HEK293 (cell line): Measurements from ENCODE around the gene HLF.

Experiments used
- CTCF ChIA-PET: fragments of 350-600 bp; formaldehyde crosslinking; extraction: SDS; loops from one replicate; lab custom pipeline; 2021; ENCODE audit warnings: antibody characterized with exemption; lab: Yijun Ruan, JAX
- POLR2A ChIA-PET: fragments of 300-600 bp; formaldehyde crosslinking; extraction: SDS; loops from one replicate; lab custom pipeline; 2020; ENCODE audit warnings: antibody characterized with exemption, inconsistent platforms; lab: Yijun Ruan, JAX
- H3K27ac ChIP-seq: fragments of 200-500 bp; sonication (Bioruptor generic); 2 replicates; pipeline ENCODE4 v1.5.1; 2014; ENCODE audit warnings: low read depth, low read length, control low read depth, inconsistent platforms; ENCODE audit errors: extremely low read depth
- H3K36me3 ChIP-seq, 2 experiments: fragments of 200-500 bp in 1 of 2; sonication (Bioruptor generic) in 1 of 2; 1 replicate in 1 of 2; 2 replicates in 1 of 2; pipeline ENCODE4 v1.5.1; 2014 to 2017; ENCODE audit warnings: inconsistent platforms in 2 of 2, low read length in 2 of 2; ENCODE audit not compliant: control insufficient read depth in 2 of 2, insufficient read depth in 1 of 2
- H3K4me1 ChIP-seq: fragments of 200-500 bp; sonication (Bioruptor generic); 2 replicates; pipeline ENCODE4 v1.5.1; 2014; ENCODE audit warnings: mild to moderate bottlenecking, low read length, inconsistent platforms; ENCODE audit not compliant: control insufficient read depth, insufficient read depth
- H3K4me3 ChIP-seq: 2 replicates; pipeline ENCODE4 v1.5.1; 2011; ENCODE audit warnings: low read depth, mild to moderate bottlenecking, control low read depth, low read length, moderate library complexity
- H3K9me3 ChIP-seq: fragments of 200-500 bp; sonication (Bioruptor generic); 2 replicates; pipeline ENCODE4 v1.5.1; 2014; ENCODE audit warnings: low read depth, low read length, inconsistent platforms; ENCODE audit not compliant: control insufficient read depth, insufficient read depth
- ATF2 ChIP-seq: fragments of 450-650 bp; formaldehyde crosslinking; IDR thresholded peaks from 2 replicates; pipeline ENCODE4 v1.5.1; 2016; ENCODE audit warnings: missing biosample characterization, missing genetic modification characterization, low read depth
- BCL6B ChIP-seq: fragments of 450-650 bp; formaldehyde crosslinking; IDR thresholded peaks from 2 replicates; pipeline ENCODE4 v1.5.1; 2017; ENCODE audit warnings: missing biosample characterization, missing genetic modification characterization
- PRDM4 ChIP-seq: fragments of 450-650 bp; formaldehyde crosslinking; IDR thresholded peaks from 2 replicates; pipeline ENCODE4 v1.5.1; 2017; ENCODE audit warnings: missing biosample characterization, missing genetic modification characterization
- SETDB1 ChIP-seq: IDR thresholded peaks from one replicate; pipeline ENCODE4 v1.6.1; 2017; ENCODE audit warnings: mild to moderate bottlenecking, low read length, moderate library complexity, mixed read lengths; ENCODE audit not compliant: insufficient read length
- TCF7L2 ChIP-seq: IDR thresholded peaks from 2 replicates; pipeline ENCODE4 v1.6.1; 2011; ENCODE audit warnings: low read depth, mild to moderate bottlenecking, inconsistent platforms, low read length, moderate library complexity, borderline replicate concordance
- ZNF133 ChIP-seq: fragments of 450-650 bp; formaldehyde crosslinking; IDR thresholded peaks from 2 replicates; pipeline ENCODE4 v1.5.1; 2016; ENCODE audit warnings: missing biosample characterization, missing genetic modification characterization
- ZNF146 ChIP-seq: fragments of 450-650 bp; formaldehyde crosslinking; IDR thresholded peaks from 2 replicates; pipeline ENCODE4 v1.5.1; 2016; ENCODE audit warnings: missing biosample characterization, missing genetic modification characterization
- ZNF239 ChIP-seq: fragments of 450-650 bp; formaldehyde crosslinking; IDR thresholded peaks from 2 replicates; pipeline ENCODE4 v1.5.1; 2016; ENCODE audit warnings: missing biosample characterization, missing genetic modification characterization
- ZNF24 ChIP-seq: fragments of 450-650 bp; formaldehyde crosslinking; IDR thresholded peaks from 2 replicates; pipeline ENCODE4 v1.5.1; 2016; ENCODE audit warnings: missing biosample characterization, missing genetic modification characterization
- ZNF274 ChIP-seq, 2 experiments: fragments of 200-500 bp in 1 of 2; fragments of 450-650 bp in 1 of 2; sonication (Bioruptor generic) in 1 of 2; formaldehyde crosslinking in 1 of 2; IDR thresholded peaks; 2 replicates each; pipeline versions ENCODE4 v1.5.1 to v1.6.1; 2014 to 2016; ENCODE audit warnings: borderline replicate concordance in 1 of 2, inconsistent platforms in 1 of 2, low read length in 1 of 2, missing biosample characterization in 1 of 2, missing genetic modification characterization in 1 of 2
- ZNF311 ChIP-seq: fragments of 450-650 bp; formaldehyde crosslinking; IDR thresholded peaks from 2 replicates; pipeline ENCODE4 v1.5.1; 2017; ENCODE audit warnings: missing biosample characterization, missing genetic modification characterization, borderline replicate concordance
- ZNF341 ChIP-seq: fragments of 450-650 bp; formaldehyde crosslinking; IDR thresholded peaks from 2 replicates; pipeline ENCODE4; 2016; ENCODE audit warnings: low read depth, missing biosample characterization, missing genetic modification characterization
- ZNF394 ChIP-seq: fragments of 450-650 bp; formaldehyde crosslinking; IDR thresholded peaks from 2 replicates; pipeline ENCODE4 v1.5.1; 2016; ENCODE audit warnings: missing biosample characterization, missing genetic modification characterization, mild to moderate bottlenecking, moderate library complexity, borderline replicate concordance
- ZNF561 ChIP-seq: fragments of 450-650 bp; IDR thresholded peaks from 2 replicates; pipeline ENCODE4 v1.5.1; 2018; ENCODE audit warnings: missing biosample characterization, missing genetic modification characterization, borderline replicate concordance
- ZNF585B ChIP-seq: fragments of 450-650 bp; formaldehyde crosslinking; IDR thresholded peaks from 2 replicates; pipeline ENCODE4 v1.5.1; 2016; ENCODE audit warnings: missing biosample characterization, missing genetic modification characterization
- ZNF654 ChIP-seq: fragments of 450-650 bp; formaldehyde crosslinking; IDR thresholded peaks from 2 replicates; pipeline ENCODE4 v1.5.1; 2016; ENCODE audit warnings: low read depth, missing biosample characterization, missing genetic modification characterization
- ZNF658 ChIP-seq: fragments of 450-650 bp; formaldehyde crosslinking; IDR thresholded peaks from 2 replicates; pipeline ENCODE4; 2016; ENCODE audit warnings: missing biosample characterization, missing genetic modification characterization
- ZNF677 ChIP-seq: fragments of 450-650 bp; IDR thresholded peaks from 2 replicates; pipeline ENCODE4 v1.5.0; 2018; ENCODE audit warnings: missing biosample characterization, mild to moderate bottlenecking, missing genetic modification characterization, moderate library complexity
- ZNF776 ChIP-seq: fragments of 450-650 bp; formaldehyde crosslinking; IDR thresholded peaks from 2 replicates; pipeline ENCODE4 v1.5.0; 2017; ENCODE audit warnings: missing biosample characterization, missing genetic modification characterization, borderline replicate concordance
- ZNF837 ChIP-seq: fragments of 450-650 bp; formaldehyde crosslinking; IDR thresholded peaks from 2 replicates; pipeline ENCODE4 v1.5.1; 2016; ENCODE audit warnings: missing biosample characterization, missing genetic modification characterization
- ZSCAN16 ChIP-seq: fragments of 450-650 bp; formaldehyde crosslinking; IDR thresholded peaks from 2 replicates; pipeline ENCODE4 v1.5.1; 2016; ENCODE audit warnings: missing biosample characterization, missing genetic modification characterization
- ZSCAN23 ChIP-seq: fragments of 450-650 bp; formaldehyde crosslinking; IDR thresholded peaks from 2 replicates; pipeline ENCODE4 v1.5.1; 2016; ENCODE audit warnings: missing biosample characterization, missing genetic modification characterization

Gene HLF

GRCh38 chr17:55230716-55231115, 34.0 kb upstream of the HLF start:
- CTCF ChIA-PET, result interaction anchor here (0.7 to 1.5 kb wide), 4 partner anchors 66 to 284 kb away, joined by 3 to 5 read pairs (median 3); no protein-coding TSS in a partner anchor
- TF ChIP-seq ATF2 (tag by site-specific recombination), result no peak
- no peak for TF ChIP-seq PRDM4
- TF ChIP-seq ZNF677 (tag by site-specific recombination), result no peak
- TF ChIP-seq ZSCAN23 (tag by site-specific recombination), result no peak
- TF ChIP-seq ZSCAN16 (tag by site-specific recombination), result no peak
- no peak for TF ChIP-seq ZNF776 (tag by site-specific recombination)
- TF ChIP-seq SETDB1, result no peak
- TF ChIP-seq ZNF311, result no peak
- no peak for TF ChIP-seq ZNF146 (tag by site-specific recombination)
- no peak for TF ChIP-seq ZNF341
- TF ChIP-seq TCF7L2, result no peak
- TF ChIP-seq ZNF561, result no peak
- TF ChIP-seq ZNF239 (tag by site-specific recombination), result no peak
- TF ChIP-seq BCL6B (tag by site-specific recombination), result no peak
- TF ChIP-seq, all 188 proteins: peak for 0
- Histone ChIP-seq H3K4me3 (no peak overlapping the region), H3K4me1 (no peaks in the 10 kb centered on the region), H3K27ac (no peak overlapping the region), H3K36me3 (no peaks in the 10 kb centered on the region), H3K9me3 (no peaks in the 10 kb centered on the region)
- POLR2A ChIA-PET, result no interaction called here

- POLR2A ChIA-PET, result no interaction called here
- no peaks in the 10 kb centered on the region for H3K9me3 ChIP-seq
- no peaks in the 10 kb centered on the region for H3K36me3 ChIP-seq
- H3K27ac ChIP-seq, result no peak overlapping the region
- TF ChIP-seq ZNF585B (tag by site-specific recombination) (no peak), ZNF837 (tag by site-specific recombination) (no peak), ZNF658 (tag by site-specific recombination) (no peak), ZNF394 (tag by site-specific recombination) (no peak), ZNF274 (IDR thresholded peaks at IDR 0.05; ENCODE audit: low read length) (no peak), ZNF274 (tag by site-specific recombination; IDR thresholded peaks at IDR 0.05; ENCODE audit: borderline replicate concordance) (no peak), ZNF654 (tag by site-specific recombination) (no peak), ZNF133 (tag by site-specific recombination) (no peak), ZNF24 (tag by site-specific recombination) (no peak)
- CTCF ChIA-PET, result no interaction called here
- H3K4me1 ChIP-seq, result no peaks in the 10 kb centered on the region
- no peak overlapping the region for H3K4me3 ChIP-seq
These were observed 30.9 kb upstream of the HLF start for GRCh38 chr17:55233840-55234239.
